Stomach (tissue), 9 donors: ENCODE measurements around the gene KRT9. TPM values are rescaled to one million over a fixed set of nuclear protein-coding genes. Genes with fewer than 3 reads are reported as not detected.

Experiments
- DNase-seq, 2 donors: peaks; one replicate each; pipeline versions ENCODE4 v3.0.0 to v3.0.0-alpha.2; 2013 to 2019
- H3K27ac ChIP-seq, 5 donors: fragments of 200-600 bp in 4 of 5; sonication (generic) in 4 of 5; one replicate each; pipeline ENCODE4 v1.5.1; 2013 to 2019; ENCODE audit warnings: mild to moderate bottlenecking in 1 of 5, moderate library complexity in 1 of 5
- H3K27me3 ChIP-seq, 3 donors: fragments of 200-600 bp; sonication (generic); one replicate each; pipeline ENCODE4 v1.5.1; 2017 to 2019; ENCODE audit warnings: mixed run types in 1 of 3
- H3K36me3 ChIP-seq, 4 donors: fragments of 200-600 bp; sonication (generic); 1 replicate in 3 of 4; 2 replicates in 1 of 4; pipeline ENCODE4 v1.5.1; 2016 to 2019
- H3K4me1 ChIP-seq, 4 donors: fragments of 200-600 bp; sonication (generic); one replicate each; pipeline ENCODE4 v1.5.1; 2016 to 2019
- H3K4me3 ChIP-seq, 4 donors: fragments of 200-600 bp; sonication (generic) in 3 of 4; one replicate each; pipeline ENCODE4 v1.5.1; 2016 to 2019; ENCODE audit warnings: mild to moderate bottlenecking in 1 of 4
- H3K9me3 ChIP-seq, 4 donors: fragments of 200-600 bp; sonication (generic); one replicate each; pipeline ENCODE4 v1.5.1; 2016 to 2019
- CTCF ChIP-seq, 7 experiments: fragments of 450-650 bp in 4 of 7; fragments of 200-600 bp in 3 of 7; sonication (generic) in 3 of 7; IDR thresholded peaks; one replicate each; pipeline ENCODE4 v1.5.1; 2016 to 2019; ENCODE audit warnings: antibody characterized with exemption in 7 of 7, control low read depth in 2 of 7, mild to moderate bottlenecking in 1 of 7
- EP300 ChIP-seq: sonication (generic); formaldehyde crosslinking; IDR thresholded peaks from one replicate; pipeline ENCODE4 v1.6.1; 2017; ENCODE audit warnings: antibody characterized with exemption
- POLR2A ChIP-seq, 4 donors: fragments of 450-650 bp; IDR thresholded peaks; one replicate each; pipeline ENCODE4 v1.6.1; 2016; ENCODE audit warnings: antibody characterized with exemption in 4 of 4, control low read depth in 2 of 4, mild to moderate bottlenecking in 1 of 4, moderate library complexity in 1 of 4
- POLR2AphosphoS5 ChIP-seq, 3 donors: sonication (generic); formaldehyde crosslinking; IDR thresholded peaks; one replicate each; pipeline ENCODE4 v1.6.1; 2016; ENCODE audit warnings: antibody characterized with exemption in 3 of 3
- WGBS, 5 donors: extraction: QIAGEN DNeasy Blood & Tissue Kit in 3 of 5; methylation state at CpG; one replicate each; pipeline versions ENCODE4 v1.1.5 to v1.1.7; 2013 to 2018; 5-methylcytosine and 5-hydroxymethylcytosine counted together
- intact Hi-C: fragments of 100-400 bp; cut with DNase I; formaldehyde crosslinking; loops from one replicate; pipeline ENCODE4 v1.15.1; 2023; ENCODE audit warnings: low total_unique reads
- polyA plus RNA-seq, 3 donors: library from polyadenylated mRNA; stranded (reverse); fragments of 200-250 nt; gene quantifications; one replicate each; pipeline ENCODE4 v1.2.3, GENCODE V29; 2013
- total RNA-seq, 5 donors: library from RNA; depleted of rRNA; stranded (reverse); fragments of >200 nt; gene quantifications; one replicate each; pipeline versions ENCODE4 v1.1.0 to v1.2.3, GENCODE V29; 2014 to 2016
- donor health status: healthy with polysubstance abuse.
- donor health status: Bipolar disorder and iron deficiency.
- donor health status: healthy.

KRT9 gene
- total and polyA plus RNA-seq, 8 donors: not detected

DNA sequence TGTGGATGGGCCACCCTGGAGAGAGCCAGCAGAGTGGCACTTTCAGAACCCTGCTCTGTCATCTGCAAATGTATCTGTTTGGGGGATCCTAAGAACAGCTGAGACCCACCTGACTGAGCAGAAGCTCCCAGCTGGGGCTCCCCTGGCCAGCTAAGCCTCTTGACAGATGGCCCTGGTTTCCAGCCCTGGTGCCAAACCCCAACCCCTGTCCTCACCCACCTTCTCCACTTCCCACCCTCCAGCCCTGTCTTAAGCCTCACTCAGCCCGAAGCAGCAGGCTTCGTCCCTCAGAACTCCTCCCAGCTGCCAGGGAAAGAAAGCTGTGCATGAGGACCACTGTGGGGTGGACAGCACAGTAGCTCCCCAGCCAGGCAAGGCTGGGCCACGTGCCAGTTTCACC lies 3.5 kb upstream of the KRT9 start:
- intact Hi-C loops: no loop called here
- WGBS, 5 donors: 40 to 74% (median 63%) methylated on average over 3 of the region's 3 CpGs
- Histone ChIP-seq H3K9me3 (no peaks in the 10 kb centered on the region), H3K4me3 (no peak overlapping the region), H3K27me3 (peaks cover 0 to 86% (median 18%) of the 10 kb centered on the region in 3 donors), H3K27ac (no peak overlapping the region), H3K36me3 (no peaks in the 10 kb centered on the region), H3K4me1 (no peaks in the 10 kb centered on the region)
- no peak for DNase-seq
- TF ChIP-seq POLR2A (IDR thresholded peaks at IDR 0.05) (no peak), EP300 (no peak), CTCF (IDR thresholded peaks at IDR 0.05) (no peak), POLR2AphosphoS5 (IDR thresholded peaks at IDR 0.05) (no peak)

DNA sequence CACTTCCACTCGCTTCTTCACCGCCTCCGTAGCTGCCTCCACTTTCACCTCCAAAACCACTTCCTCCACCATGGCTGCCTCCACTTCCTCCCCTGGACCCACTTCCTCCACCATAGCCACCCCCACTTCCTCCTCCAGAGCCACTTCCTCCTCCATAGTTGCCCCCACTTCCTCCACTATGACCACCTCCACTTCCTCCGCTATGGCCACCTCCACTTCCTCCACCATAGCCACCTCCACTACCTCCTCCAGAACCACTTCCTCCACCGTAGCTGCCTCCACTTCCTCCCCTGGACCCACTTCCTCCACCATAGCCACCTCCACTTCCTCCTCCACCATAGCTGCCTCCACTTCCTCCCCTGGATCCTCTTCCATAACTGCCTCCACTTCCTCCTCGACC lies 4.5 kb downstream of the KRT9 start:
- no peak for DNase-seq
- Histone ChIP-seq H3K4me1 (no peaks in the 10 kb centered on the region), H3K4me3 (no peak overlapping the region), H3K36me3 (no peaks in the 10 kb centered on the region), H3K9me3 (peaks cover 0 to 6% (median 0%) of the 10 kb centered on the region in 4 donors), H3K27me3 (peaks cover 0 to 64% (median 13%) of the 10 kb centered on the region in 3 donors), H3K27ac (no peak overlapping the region)
- TF ChIP-seq POLR2A (IDR thresholded peaks at IDR 0.05): no peak
- TF ChIP-seq CTCF (IDR thresholded peaks at IDR 0.05): no peak
- TF ChIP-seq POLR2AphosphoS5 (IDR thresholded peaks at IDR 0.05): no peak
- TF ChIP-seq EP300: no peak
- 78 to 85% (median 81%) methylated on average over 6 of the region's 6 CpGs for WGBS, 5 donors
- intact Hi-C loops: no loop called here

GRCh38 chr17:41565338-41565737 lies 6.5 kb downstream of the KRT9 start:
- TF ChIP-seq POLR2AphosphoS5 (IDR thresholded peaks at IDR 0.05) (no peak), EP300 (no peak), CTCF (IDR thresholded peaks at IDR 0.05) (no peak), POLR2A (IDR thresholded peaks at IDR 0.05) (no peak)
- Histone ChIP-seq H3K27ac (no peak overlapping the region), H3K9me3 (peaks cover 0 to 6% (median 0%) of the 10 kb centered on the region in 4 donors), H3K36me3 (no peaks in the 10 kb centered on the region), H3K4me1 (no peaks in the 10 kb centered on the region), H3K27me3 (peaks cover 0 to 62% (median 5%) of the 10 kb centered on the region in 3 donors), H3K4me3 (no peak overlapping the region)
- intact Hi-C loops: no loop called here
- no peak for DNase-seq

DNA sequence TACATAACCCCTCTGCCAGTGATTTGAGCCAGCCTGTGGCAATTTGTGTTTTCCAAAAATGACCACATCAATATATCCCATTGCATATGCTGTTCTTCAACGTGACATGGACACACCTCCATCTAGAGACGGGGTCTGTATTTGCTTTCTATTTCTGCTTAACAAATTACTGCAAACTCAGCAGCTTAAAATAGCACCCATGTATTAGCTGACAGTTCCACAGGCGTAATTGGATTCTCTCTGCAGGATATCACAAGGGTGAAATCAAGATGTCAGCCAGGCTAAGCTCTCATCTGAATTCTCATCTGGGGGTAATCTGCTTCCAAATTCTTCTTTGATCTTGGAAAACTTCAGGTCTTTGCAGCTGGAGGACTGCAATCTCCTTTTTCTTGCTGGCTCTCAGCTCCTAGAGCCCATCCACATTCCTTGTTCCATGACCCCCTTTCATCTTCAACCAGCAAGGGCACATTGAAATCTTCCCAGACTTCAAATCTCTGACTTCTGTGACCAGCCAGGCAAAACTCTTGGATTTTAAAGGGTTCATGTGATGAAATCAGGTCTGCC lies 8.2 kb downstream of the KRT9 start:
- 37 to 46% (median 40%) methylated on average over 3 of the region's 3 CpGs for WGBS, 5 donors
- TF ChIP-seq POLR2A (IDR thresholded peaks at IDR 0.05): no peak
- no peak for TF ChIP-seq CTCF (IDR thresholded peaks at IDR 0.05)
- no peak for TF ChIP-seq POLR2AphosphoS5 (IDR thresholded peaks at IDR 0.05)
- no peak for TF ChIP-seq EP300
- DNase-seq: no peak
- H3K27me3 ChIP-seq: peaks cover 0 to 65% (median 5%) of the 10 kb centered on the region in 3 donors
- intact Hi-C loops: no loop called here
- H3K4me3 ChIP-seq: no peak overlapping the region
- H3K36me3 ChIP-seq: no peaks in the 10 kb centered on the region
- no peak overlapping the region for H3K27ac ChIP-seq
- no peaks in the 10 kb centered on the region for H3K4me1 ChIP-seq
- peaks cover 0 to 6% (median 0%) of the 10 kb centered on the region in 4 donors for H3K9me3 ChIP-seq
